HG02970 (cell line): ENCODE data around the gene SLIT2.

ENCODE experiments used
- ATAC-seq: cut with Tn5 transposase; IDR thresholded peaks from one replicate; pipeline ENCODE4 v1.9.1; 2021; ENCODE audit warnings: mild to moderate bottlenecking, moderate library complexity, moderate number of reproducible peaks; ENCODE audit not compliant: unreplicated experiment, low FRiP score

Gene SLIT2

DNA sequence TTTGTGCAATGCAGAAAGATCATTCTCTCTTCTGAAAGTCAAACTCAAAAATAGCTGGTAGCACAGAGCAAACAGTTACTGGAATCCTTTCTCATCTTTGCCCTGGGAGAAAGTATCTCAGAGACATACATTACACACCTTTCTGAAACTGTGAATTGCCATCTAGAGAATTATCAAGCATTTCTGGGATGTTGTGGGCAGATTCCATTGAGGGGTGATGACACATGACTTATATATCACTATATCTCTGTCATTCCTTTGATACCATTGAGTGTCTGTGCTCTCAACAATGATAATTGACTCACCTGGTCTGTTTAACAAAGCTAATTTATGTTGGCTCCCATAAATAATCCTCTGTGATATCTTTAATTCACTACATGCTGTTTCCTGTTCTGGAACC, 13.0 kb downstream of the SLIT2 start:
- ATAC-seq, result no peak

DNA sequence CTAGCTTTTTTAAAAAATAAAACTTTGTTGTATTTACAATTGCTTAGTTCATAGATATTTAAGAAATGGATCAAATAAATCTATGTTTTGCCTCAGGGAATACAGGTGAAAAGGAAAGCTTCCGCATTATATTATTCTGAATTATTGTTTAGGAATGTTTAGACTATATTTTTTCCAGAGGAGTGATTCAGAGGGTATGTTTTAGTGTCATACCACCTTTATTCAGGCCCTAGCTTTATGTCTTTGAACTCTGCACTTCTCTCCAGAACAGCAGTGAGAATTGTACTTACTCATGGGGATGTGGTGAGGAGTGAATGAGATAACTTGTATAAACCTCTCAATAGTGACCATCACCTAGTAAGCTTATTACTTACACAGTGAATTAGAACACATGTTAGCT, 14.0 kb downstream of the SLIT2 start:
- no peak for ATAC-seq

DNA sequence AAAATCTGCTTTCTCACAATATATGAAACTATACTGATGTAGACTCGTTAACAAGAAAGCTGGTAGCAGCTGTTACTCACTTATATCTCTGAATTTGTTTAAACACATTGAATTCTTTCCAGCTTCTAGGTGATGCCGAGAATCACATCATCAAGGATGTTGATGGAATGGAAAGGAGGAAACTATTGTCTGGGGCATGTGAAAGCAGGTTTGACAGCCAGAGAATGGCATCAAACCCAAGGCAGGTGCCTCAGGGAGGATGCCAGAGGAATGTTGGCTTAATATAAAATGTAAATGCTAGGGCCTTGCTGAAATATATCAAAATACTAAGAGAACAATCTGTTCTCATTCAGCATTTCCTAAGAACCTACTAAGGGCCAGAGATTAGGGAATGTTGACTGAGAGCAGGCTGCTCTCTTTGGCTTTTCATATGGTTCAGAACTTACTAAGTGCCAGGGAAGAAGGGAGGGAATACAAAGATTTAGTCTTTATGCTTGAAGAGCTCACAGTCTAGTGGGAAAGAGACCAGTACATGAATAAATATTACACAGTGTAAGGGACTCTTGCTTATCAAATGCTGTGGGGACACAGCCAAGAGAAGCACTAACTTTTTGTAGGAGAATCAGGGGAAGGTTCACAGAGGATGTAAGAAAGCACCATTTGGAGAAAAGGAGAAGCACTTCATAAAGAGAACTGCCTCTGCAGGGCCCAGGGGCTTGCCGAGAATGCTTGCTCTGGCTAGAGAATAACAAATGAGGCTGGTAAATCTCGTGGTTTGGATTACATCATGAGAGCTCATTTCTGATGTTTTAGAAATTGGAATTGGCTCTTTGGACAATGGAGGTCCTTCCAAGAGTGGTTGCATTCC, 14.7 kb downstream of the SLIT2 start:
- no peak for ATAC-seq

DNA sequence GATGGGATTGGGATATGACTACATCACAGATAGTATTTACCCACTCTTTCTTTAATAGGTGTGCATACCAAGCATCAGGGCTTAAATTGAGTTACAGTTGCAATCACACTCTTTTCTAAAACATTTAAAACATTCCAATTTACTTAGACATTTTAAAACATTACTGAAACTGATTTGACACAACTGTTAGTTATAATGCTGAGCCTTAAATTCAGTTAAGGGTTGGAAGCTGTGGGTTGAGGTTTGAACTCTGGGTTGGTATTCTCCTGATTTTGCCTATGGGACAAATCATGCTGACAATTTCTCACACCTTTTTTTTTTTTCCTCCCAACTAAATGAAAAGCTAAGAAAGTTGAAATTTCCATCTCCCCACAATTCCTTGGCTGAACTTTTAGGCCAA, 16.3 kb downstream of the SLIT2 start:
- no peak for ATAC-seq

DNA sequence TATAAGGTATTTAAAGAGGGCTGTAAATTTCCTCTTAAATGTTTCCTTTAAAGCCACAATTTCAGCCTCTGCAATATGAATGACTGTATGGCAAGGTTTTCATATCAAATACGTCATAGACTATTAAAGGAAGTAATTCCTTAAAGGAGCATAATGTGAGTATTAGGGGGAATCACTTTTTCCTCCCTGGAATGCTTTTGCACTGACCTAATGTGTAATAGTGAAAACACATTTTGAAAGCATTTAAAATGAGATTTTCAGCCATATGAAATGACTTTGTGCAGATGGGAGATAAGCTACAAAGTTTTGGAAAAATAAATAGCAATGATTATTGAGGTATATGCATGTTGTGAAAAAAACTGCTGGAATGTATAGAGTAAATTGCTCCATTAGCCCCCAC, 17.6 kb downstream of the SLIT2 start:
- no peak for ATAC-seq

DNA sequence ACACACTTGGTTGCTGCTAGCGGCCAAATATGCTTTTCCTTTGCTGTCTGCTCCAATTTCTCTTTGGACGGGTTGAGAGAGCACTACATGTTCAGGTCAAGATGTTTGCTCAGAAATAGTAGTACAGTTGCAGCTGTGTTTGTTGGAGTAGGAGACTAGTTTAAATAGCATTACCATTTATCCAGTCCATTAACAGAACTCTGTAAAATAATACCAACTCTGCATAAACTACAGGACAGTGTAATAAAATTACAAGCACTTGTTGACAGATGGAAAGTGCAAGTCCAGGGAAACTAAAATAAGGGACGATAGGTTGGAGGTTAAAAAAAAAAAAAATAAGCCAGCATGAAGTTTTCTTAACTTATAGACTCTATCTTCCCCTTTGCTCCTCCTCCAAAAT, 20.2 kb downstream of the SLIT2 start:
- no peak for ATAC-seq

DNA sequence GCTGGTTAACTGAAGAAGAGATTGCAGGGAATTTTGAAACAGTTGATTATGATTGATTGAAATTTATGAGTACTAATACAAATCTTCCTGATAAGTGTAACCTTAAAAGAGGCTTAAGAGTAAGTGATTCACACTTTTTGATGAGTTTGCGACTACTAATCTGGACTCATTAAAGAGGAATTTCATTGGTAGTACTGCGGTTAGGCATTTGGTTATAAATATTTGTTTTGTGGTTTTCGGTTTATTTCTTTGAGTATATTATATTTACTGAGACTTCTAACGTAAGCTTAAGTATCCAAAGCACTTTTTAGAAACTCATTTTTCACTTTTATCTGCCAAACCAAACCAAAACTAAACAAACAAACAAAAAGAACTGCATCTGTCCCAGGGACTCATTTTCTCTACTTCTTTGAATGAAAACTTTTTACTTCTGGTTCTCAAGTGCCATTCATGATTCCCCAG, 20.7 kb downstream of the SLIT2 start:
- no peak for ATAC-seq

DNA sequence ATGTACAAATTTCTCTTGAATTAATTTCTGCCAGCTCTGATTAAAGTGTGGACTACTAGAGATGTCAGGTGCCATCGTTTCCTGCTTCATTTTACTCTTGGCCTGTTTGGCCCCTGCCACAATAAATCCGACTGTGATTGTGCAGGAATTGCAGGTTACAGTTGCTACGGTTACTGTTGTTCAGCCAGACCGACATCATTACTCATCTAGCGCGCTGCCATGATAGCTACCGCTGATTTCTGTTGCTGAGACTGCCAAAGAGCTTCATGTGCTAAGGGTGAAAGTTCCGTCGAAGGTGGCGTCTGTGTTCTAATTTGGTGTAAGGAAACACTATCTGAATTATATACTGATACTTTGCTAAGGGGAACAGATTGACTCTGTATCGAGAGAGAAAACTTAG, 22.1 kb downstream of the SLIT2 start:
- no peak for ATAC-seq

DNA sequence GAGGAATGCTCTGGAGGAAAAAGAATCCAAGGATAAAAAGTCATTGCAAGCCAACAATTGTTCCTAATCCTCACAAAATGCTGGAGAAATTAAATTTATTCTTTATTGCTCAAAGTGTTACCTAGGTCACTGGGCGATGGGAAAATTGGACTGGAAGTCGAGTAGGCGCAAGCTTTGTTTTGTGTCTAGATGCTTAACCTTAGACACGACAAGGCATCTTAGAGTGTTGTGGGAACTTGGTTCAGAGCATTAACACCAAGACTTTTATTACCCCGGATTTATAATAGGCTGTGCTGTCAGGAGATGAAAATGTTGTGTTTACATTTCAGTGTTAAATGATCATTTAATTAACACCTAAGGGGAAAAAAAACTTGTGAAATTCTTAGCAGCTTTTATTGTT, 25.1 kb downstream of the SLIT2 start:
- ATAC-seq, result no peak

DNA sequence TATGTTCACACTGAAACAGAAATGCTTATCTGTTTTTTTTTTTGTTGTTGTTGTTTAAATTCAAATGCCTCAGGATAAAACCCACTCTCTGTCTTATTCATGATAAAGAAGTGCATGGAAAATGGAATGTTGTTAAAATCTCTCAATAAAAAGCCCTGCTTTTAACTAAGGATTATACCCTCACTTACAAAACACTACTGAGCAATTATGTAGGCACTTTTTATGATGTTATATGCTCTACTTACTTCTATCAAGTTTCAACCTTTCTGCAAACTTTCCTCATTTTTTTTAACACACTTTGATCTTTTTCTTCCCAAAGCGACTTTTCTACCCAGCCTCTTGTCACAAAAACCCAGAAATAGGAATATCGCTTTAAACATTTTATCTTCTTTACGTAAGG, 26.5 kb downstream of the SLIT2 start:
- ATAC-seq, result no peak

DNA sequence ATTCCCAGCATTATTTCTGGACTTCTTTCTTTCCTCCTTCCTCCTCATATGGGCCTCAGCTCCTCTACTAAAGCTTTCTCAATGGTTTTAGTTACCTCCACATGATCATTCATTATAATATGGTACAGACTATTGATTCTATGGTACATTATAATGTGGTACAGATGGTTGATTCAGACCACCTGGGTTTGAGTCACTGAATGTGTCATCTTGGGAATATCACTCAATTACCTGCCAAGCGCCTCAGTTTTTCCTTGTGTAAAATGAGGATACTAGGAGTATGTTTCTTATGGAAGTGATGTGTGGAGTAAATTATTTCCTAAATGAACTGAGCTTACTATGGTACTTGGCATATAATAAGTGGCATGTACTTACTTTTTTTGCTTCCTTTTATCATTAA, 27.7 kb downstream of the SLIT2 start:
- no peak for ATAC-seq

DNA sequence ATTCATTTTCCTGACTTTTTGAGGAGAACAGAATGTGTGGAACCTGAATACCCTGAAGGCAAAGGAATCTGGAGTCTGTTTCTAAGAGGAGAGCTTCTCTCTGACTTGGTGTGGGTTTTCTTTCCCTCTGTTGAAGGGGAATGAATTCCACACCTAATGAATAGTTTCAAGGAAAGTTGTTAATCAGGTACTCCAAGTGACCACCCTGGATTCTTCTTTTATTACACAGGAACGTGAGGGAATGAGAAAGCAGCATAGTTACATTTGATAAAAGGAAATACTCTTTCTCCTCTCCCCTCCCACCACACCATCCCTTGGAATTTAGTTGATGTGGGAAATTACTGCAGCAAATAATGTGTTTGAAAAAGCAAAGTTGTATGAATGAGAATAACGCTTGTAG, 29.7 kb downstream of the SLIT2 start:
- no peak for ATAC-seq

DNA sequence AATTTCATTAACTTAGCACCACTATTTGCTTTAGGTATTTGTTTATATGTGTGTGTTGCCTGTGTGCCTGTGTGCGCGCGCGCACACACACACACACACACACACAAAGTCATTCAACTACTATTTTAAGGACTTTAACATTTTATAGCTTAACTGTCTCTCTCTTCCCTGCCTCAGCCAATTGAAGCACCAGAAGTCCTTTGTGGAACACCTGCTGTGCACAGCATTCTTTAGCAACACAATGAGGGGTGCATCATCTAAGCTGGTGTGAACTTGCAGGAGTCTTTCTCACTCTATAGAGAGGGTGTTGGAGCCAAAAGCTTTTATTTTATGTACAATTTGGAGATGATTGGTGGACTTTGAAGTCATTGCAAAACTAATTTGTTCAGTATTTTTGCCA, 31.3 kb downstream of the SLIT2 start:
- ATAC-seq, result no peak

DNA sequence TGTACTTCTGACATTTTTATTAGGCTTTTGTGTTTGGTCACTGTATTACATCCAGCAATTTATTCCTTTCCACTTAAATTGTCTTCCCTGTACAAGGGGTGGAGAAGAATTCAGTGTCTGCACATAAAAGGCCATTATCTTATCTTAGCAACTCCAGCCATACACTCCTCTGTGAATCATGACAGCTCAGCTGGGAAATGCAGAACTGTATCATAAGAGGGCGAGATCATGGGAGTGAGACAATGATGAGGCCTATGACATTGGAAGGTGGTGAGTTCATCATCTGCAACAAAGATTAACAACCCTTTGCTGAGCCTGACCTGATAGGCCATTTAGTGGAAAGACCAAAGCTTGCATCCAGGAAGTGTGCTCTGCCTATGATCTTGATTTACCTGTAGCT, 33.3 kb downstream of the SLIT2 start:
- ATAC-seq, result no peak

DNA sequence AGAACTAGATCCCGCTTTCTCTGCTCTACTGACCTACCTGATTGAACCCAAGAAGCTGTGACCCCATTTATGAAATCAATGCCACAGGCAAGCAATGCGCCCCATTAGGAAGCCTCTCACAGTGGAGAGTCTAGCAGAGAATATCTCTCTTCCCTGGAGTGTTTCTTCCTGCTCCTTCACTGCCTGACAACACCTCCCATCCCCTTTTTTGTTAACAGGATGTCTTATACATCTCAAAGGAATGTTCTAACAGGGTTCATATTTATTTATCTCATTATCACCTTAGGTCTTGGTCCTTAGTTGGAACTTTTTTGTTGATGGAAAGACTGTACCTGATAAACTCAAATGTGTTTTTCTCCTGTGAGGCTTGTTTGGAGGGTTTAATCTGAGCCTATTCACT, 35.5 kb downstream of the SLIT2 start:
- no peak for ATAC-seq

DNA sequence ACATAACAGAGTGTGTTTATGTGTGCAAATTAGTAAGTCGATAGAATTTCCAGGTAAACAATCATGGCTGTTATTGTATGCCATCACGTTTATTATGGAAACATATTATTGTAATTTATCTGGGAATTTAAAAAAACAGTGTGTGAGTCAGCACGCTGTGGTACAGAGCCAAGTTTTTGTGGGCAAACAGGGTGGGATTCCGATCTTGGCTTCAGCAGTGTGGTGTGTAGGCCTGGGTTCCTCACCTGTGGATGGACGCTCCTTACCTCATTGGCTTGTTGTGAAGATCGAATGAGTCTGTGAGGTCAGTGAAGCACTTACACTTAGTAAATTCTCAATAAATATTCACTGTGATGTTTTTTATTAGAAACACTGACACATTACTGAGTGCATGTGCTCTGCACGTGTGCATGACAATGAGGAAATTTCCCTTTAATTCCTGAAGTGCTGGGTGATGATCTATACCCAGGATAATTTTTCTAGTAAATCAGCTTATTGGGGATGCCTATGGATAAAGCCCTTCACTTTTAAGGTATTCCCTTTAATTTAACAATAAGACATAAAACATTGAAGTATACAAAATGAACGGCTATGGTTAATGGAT, 36.4 kb downstream of the SLIT2 start:
- ATAC-seq, result no peak

DNA sequence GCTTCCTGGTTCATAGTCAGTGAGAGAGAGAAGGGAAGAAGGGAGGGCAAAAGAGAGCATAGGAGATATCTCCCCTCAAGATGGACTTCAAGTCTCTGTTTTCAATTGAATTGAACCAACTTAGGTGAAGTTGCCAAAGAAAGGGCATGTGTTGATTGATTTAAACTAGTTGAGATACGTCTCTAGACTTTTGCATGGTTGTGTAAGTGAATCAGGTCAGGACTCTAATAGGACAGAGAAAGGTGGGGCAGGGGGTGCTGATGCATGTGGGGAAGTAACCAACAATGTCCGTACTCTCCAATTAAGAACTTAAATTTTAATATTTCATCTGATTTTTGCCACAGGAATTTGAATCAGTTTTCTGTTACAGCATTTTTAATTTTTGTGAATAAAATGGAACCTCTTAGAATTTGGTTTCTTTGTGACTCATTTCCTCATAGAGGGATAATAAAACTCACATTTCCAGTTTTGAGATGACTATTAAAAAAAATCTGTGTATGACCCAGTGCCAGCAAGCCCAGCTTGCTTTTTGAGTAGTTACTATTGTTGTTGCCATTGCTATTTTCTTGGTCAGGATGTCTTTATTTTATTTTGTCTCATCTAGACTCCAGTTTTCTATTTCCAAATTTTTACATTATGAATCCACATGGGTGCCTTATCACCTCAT, 37.3 kb downstream of the SLIT2 start:
- no peak for ATAC-seq

DNA sequence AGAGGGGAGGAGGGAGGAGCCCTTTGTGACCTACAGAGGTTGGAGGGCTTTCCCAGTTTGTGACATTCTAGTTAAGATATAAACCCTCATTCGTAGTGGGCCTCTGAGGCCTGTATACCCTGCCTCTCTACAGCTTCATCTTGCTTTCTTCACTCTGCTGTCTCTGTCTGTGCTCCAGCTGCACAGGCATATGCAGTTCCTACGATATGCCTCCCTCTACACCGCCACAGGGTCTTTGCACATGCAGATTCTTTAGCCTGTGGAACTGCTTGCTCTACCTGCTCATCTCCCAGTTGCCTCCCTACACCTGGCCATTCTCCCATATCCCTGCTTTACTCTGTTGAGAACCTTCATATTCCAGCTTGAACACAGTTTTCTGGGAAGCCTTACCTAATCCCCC, 38.1 kb downstream of the SLIT2 start:
- no peak for ATAC-seq

DNA sequence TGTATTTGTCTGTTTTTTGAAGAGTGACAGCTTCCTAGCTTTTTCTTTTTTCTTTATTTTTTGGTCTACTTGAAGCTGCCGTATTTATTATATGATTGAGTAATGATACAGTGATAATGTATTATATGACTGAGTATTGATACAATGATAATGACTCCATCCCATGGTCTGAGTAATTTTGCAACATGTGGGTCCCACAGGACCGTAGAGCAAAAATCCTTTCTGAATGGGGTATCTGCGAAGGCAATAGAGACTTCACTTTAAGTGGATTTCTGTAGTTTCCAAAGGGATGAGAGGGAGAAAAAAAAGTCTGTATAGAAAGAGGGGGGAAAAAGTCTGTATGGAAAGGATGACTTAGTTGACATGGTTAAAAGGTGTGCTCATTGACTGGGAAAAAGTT, 41.0 kb downstream of the SLIT2 start:
- ATAC-seq, result no peak

DNA sequence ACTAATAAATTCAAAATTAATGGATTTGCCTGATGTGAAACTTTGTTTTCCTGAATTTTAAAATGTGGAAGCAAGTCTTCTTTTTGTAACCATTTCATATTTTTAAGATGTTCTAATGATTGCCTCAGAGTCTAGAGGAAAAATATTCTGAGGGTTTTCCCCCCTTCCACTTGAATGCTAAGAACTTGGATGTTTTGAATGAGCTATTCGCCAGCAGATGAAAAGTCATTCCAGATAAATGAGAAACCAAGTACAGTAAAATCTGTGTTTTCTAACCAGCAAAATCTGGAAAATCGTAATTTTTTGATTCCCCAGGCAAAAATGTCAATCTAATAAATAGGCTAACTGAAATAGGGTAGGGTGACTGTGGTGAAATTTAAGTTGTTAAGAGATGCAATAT, 45.6 kb downstream of the SLIT2 start:
- ATAC-seq, result no peak

DNA sequence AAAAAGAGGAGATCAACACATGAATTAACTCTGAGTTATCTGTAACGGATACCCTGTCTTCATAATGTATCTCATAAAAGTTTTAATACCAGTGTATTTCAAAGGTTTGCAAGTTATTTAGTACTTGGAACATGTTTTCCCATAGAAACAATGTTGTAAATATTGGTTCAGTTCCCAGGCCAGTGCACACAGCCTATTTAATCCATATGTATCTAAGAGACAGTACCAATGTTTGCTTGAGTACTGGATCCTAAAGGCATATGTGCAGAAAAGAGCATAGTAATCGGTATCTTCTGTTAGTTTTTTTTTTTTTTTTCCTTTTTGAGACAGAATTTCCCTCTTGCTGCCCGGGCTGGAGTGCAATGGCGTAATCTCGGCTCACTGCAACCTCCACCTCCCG, 46.1 kb downstream of the SLIT2 start:
- no peak for ATAC-seq

DNA sequence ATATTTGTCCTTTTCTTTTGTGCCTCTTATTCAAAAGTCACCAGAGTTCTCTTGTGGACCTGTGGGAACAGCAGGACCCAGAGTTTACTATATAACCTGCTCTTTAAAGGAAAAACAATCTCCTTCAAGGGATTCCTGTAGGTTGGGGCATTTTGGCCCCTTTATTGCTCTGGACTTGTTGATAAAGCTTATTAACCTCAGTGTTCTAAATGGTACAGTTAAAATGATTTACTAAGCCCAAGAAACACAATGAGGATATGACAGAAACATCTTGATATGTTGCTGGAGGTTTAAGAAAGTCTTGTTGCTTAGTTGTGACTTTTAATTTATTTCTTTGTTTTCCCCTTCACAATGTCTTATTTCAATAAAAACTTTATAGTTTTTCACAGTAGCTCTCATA, 46.8 kb downstream of the SLIT2 start:
- no peak for ATAC-seq
